HepG2 (cell line): ENCODE data around the gene VPS9D1.

ENCODE experiments used
- JDP2 ChIP-seq: sonication (generic); formaldehyde crosslinking; IDR thresholded peaks from 2 replicates; pipeline ENCODE4 v1.8.1; 2022; ENCODE audit warnings: missing genetic modification reagents, borderline replicate concordance
- NR1H2 ChIP-seq: sonication (generic); formaldehyde crosslinking; IDR thresholded peaks from 2 replicates; pipeline ENCODE4 v1.8.1; 2022; ENCODE audit warnings: low read depth, missing genetic modification reagents, borderline replicate concordance
- ZNF546 ChIP-seq: sonication (generic); formaldehyde crosslinking; conservative IDR thresholded peaks from 2 replicates; pipeline ENCODE4 v1.8.1; 2023; ENCODE audit warnings: mild to moderate bottlenecking, missing genetic modification reagents

GRCh38 chr16:89669755-89670154 lies 50.9 kb downstream of the VPS9D1 start:
- TF ChIP-seq NR1H2 (CRISPR knock-in tag) (no peak), JDP2 (CRISPR knock-in tag) (no peak), ZNF546 (CRISPR knock-in tag) (no peak)
